Measurements from ENCODE around the gene PLEKHG5.
"Not testable (repeated sequence)": the region's sequence is repeated elsewhere in the genome, so short reads cannot be mapped to it uniquely, and the experiment has no call there.

Gene PLEKHG5

GRCh38 chr1:6445062-6445763 lies 46.3 kb downstream of the PLEKHG5 start:
- DNase-seq = peak; percentile 66

- no peak for DNase-seq
These were observed 47.1 kb downstream of the PLEKHG5 start for GRCh38 chr1:6444377-6444776.

- DNase-seq = no peak
These were observed 47.9 kb downstream of the PLEKHG5 start for GRCh38 chr1:6443339-6444115.

- no peak for DNase-seq
These were observed 49.9 kb downstream of the PLEKHG5 start for GRCh38 chr1:6441586-6441985.

- peak; percentile 89 for DNase-seq
These were observed 51.0 kb downstream of the PLEKHG5 start for GRCh38 chr1:6440198-6441126.

GRCh38 chr1:6438047-6438525 lies 53.4 kb downstream of the PLEKHG5 start:
- DNase-seq = peak; percentile 76

- DNase-seq = not testable (repeated sequence)
These were observed 54.3 kb downstream of the PLEKHG5 start for GRCh38 chr1:6437012-6437700.

GRCh38 chr1:6436277-6436676 lies 55.2 kb downstream of the PLEKHG5 start:
- not testable (repeated sequence) for DNase-seq

- no peak for DNase-seq
These were observed 55.9 kb downstream of the PLEKHG5 start for GRCh38 chr1:6435547-6435946.

GRCh38 chr1:6435129-6435528 lies 56.3 kb downstream of the PLEKHG5 start:
- DNase-seq = no peak

- no peak for DNase-seq
These were observed 57.3 kb downstream of the PLEKHG5 start for GRCh38 chr1:6434186-6434585.

- not testable (repeated sequence) for DNase-seq
These were observed 59.6 kb downstream of the PLEKHG5 start for GRCh38 chr1:6431645-6432579.

GRCh38 chr1:6429660-6430411 lies 61.6 kb downstream of the PLEKHG5 start:
- DNase-seq = peak; percentile 69

GRCh38 chr1:6428453-6428852 lies 63.0 kb downstream of the PLEKHG5 start:
- DNase-seq = not testable (repeated sequence)

GRCh38 chr1:6427441-6428390 lies 63.8 kb downstream of the PLEKHG5 start:
- DNase-seq = no peak

- DNase-seq = no peak
These were observed 64.5 kb downstream of the PLEKHG5 start for GRCh38 chr1:6426972-6427350.

GRCh38 chr1:6426277-6426971 lies 65.0 kb downstream of the PLEKHG5 start:
- no peak for DNase-seq

GRCh38 chr1:6425658-6426057 lies 65.8 kb downstream of the PLEKHG5 start:
- no peak for DNase-seq
